KMS-11 (cell line): ENCODE measurements around the gene PRR13.

Experiments used
- H2AFZ ChIP-seq: fragments of 200-600 bp; sonication (generic); 2 replicates; pipeline ENCODE4 v1.6.1; 2016; ENCODE audit warnings: antibody characterized with exemption, mixed run types, low read depth
- H3K27ac ChIP-seq: fragments of 200-600 bp; sonication (generic); 2 replicates; pipeline ENCODE4 v1.6.1; 2016; ENCODE audit warnings: mild to moderate bottlenecking, mixed run types
- H3K27me3 ChIP-seq: fragments of 200-600 bp; sonication (generic); 2 replicates; pipeline ENCODE4 v1.6.1; 2017; ENCODE audit warnings: mild to moderate bottlenecking, low read depth, mixed run types, moderate library complexity; ENCODE audit not compliant: insufficient read depth
- H3K36me3 ChIP-seq: fragments of 200-600 bp; sonication (generic); 2 replicates; pipeline ENCODE4 v1.6.1; 2017; ENCODE audit warnings: mild to moderate bottlenecking, mixed run types; ENCODE audit not compliant: insufficient read depth
- H3K4me1 ChIP-seq: fragments of 200-600 bp; sonication (generic); 2 replicates; pipeline ENCODE4 v1.6.1; 2016; ENCODE audit warnings: mild to moderate bottlenecking, low read depth, mixed run types; ENCODE audit not compliant: poor library complexity, severe bottlenecking
- H3K4me2 ChIP-seq: fragments of 200-600 bp; sonication (generic); 2 replicates; pipeline ENCODE4 v1.7.0; 2016; ENCODE audit warnings: mild to moderate bottlenecking, mixed run types
- H3K4me3 ChIP-seq: fragments of 200-600 bp; sonication (generic); IDR thresholded peaks from 2 replicates; pipeline ENCODE4 v1.6.1; 2017; ENCODE audit warnings: low read depth, low read length, mixed read lengths; ENCODE audit not compliant: insufficient read depth
- H3K79me2 ChIP-seq: fragments of 200-600 bp; sonication (generic); 2 replicates; pipeline ENCODE4 v1.6.1; 2016; ENCODE audit warnings: low read depth, mixed run types; ENCODE audit not compliant: insufficient read depth
- H3K9ac ChIP-seq: fragments of 200-600 bp; sonication (generic); 2 replicates; pipeline ENCODE4 v1.6.1; 2016; ENCODE audit warnings: mild to moderate bottlenecking, mixed run types
- H4K20me1 ChIP-seq: fragments of 200-600 bp; sonication (generic); 2 replicates; pipeline ENCODE4 v1.6.1; 2016; ENCODE audit warnings: mild to moderate bottlenecking, mixed run types; ENCODE audit not compliant: insufficient read depth
- CTCF ChIP-seq: fragments of 200-600 bp; sonication (generic); conservative IDR thresholded peaks from 2 replicates; pipeline ENCODE4 v1.6.1; 2017; ENCODE audit warnings: low read depth, mild to moderate bottlenecking, antibody characterized with exemption, low read length, moderate library complexity, mixed read lengths

The PRR13 gene

GRCh38 chr12:53472056-53472582 is 30.6 kb downstream of the PRR13 start:
- Histone ChIP-seq H2AFZ (no peak overlapping the region), H3K27me3 (no peaks in the 10 kb centered on the region), H3K27ac (peak overlapping the region; percentile 60), H3K4me1 (peaks cover 99% of the 10 kb centered on the region), H3K79me2 (peaks cover 93% of the 10 kb centered on the region), H3K4me3 (no peak overlapping the region), H4K20me1 (peaks cover 11% of the 10 kb centered on the region; the same call in 1 of the 2 replicates), H3K9ac (peak overlapping the region; percentile 27; the same call in 1 of the 2 replicates), H3K36me3 (peaks cover 80% of the 10 kb centered on the region; the same call in 1 of the 2 replicates), H3K4me2 (peak overlapping the region; percentile 86)
- no peak for TF ChIP-seq CTCF

- Histone ChIP-seq H3K9ac (peak overlapping the region; percentile 27; the same call in 1 of the 2 replicates), H3K4me1 (peaks cover 99% of the 10 kb centered on the region), H3K36me3 (peaks cover 78% of the 10 kb centered on the region), H3K27ac (peak overlapping the region; percentile 60), H2AFZ (no peak overlapping the region), H3K4me2 (peak overlapping the region; percentile 86), H4K20me1 (peaks cover 28% of the 10 kb centered on the region), H3K4me3 (no peak overlapping the region), H3K79me2 (peaks cover 92% of the 10 kb centered on the region), H3K27me3 (no peaks in the 10 kb centered on the region)
- no peak for TF ChIP-seq CTCF
Observed at GRCh38 chr12:53474077-53474476, 32.5 kb downstream of the PRR13 start.

- Histone ChIP-seq H3K36me3 (peaks cover 82% of the 10 kb centered on the region), H3K4me1 (peaks cover 99% of the 10 kb centered on the region), H3K4me3 (no peak overlapping the region), H3K27ac (peak overlapping the region; percentile 60), H3K79me2 (peaks cover 92% of the 10 kb centered on the region), H3K4me2 (peak overlapping the region; percentile 86), H3K27me3 (no peaks in the 10 kb centered on the region), H2AFZ (no peak overlapping the region), H4K20me1 (peaks cover 32% of the 10 kb centered on the region), H3K9ac (peak overlapping the region; percentile 27; the same call in 1 of the 2 replicates)
- TF ChIP-seq CTCF = peak; percentile 28; the same call in 1 of the 2 replicates
Observed at GRCh38 chr12:53474819-53475218, 33.3 kb downstream of the PRR13 start.

GRCh38 chr12:53476769-53477209 is 35.3 kb downstream of the PRR13 start:
- peak; percentile 97 for TF ChIP-seq CTCF
- Histone ChIP-seq H3K4me1 (peaks cover 100% of the 10 kb centered on the region), H4K20me1 (peaks cover 37% of the 10 kb centered on the region), H2AFZ (no peak overlapping the region), H3K27ac (peak overlapping the region; percentile 60; the same call in 1 of the 2 replicates), H3K4me2 (peak overlapping the region; percentile 86; the same call in 1 of the 2 replicates), H3K27me3 (no peaks in the 10 kb centered on the region), H3K4me3 (no peak overlapping the region), H3K9ac (no peak overlapping the region), H3K79me2 (peaks cover 87% of the 10 kb centered on the region), H3K36me3 (peaks cover 87% of the 10 kb centered on the region)
